ENCODE results near the gene UBE2J2. TPM values are rescaled to one million over a fixed set of nuclear protein-coding genes. Genes with fewer than 3 reads are reported as not detected.
"Not testable (repeated sequence)": the region's sequence is repeated elsewhere in the genome, so short reads cannot be mapped to it uniquely, and the experiment has no call there.

Gene UBE2J2
- total RNA-seq, 4 donors from 2014 or later: 33.0 to 58.4 (median 36.2) TPM

- no peak overlapping the region for H3K27ac ChIP-seq
- WGBS, 2 donors: 86 to 90% methylated on average over 6 of the region's 6 CpGs
- peaks cover 25 to 40% of the 10 kb centered on the region in 2 donors for H3K36me3 ChIP-seq
- no peak for DNase-seq
- H3K9me3 ChIP-seq: no peaks in the 10 kb centered on the region
- peaks cover 6 to 19% of the 10 kb centered on the region in 2 donors for H3K4me1 ChIP-seq
- TF ChIP-seq POLR2A (IDR thresholded peaks at IDR 0.05) (no peak), CTCF (IDR thresholded peaks at IDR 0.05) (no peak)
- no peaks in the 10 kb centered on the region for H3K27me3 ChIP-seq
- intact Hi-C loops (cut with DNase I): loop anchor here (5.0 kb wide), 1 partner anchor 40 kb away; the partner anchor contains the start of gene MXRA8
- no peak overlapping the region for H3K4me3 ChIP-seq (replicated peaks in 1 of 3)
Measured at GRCh38 chr1:1317420-1317819, 43.8 kb upstream of the UBE2J2 start.

DNA sequence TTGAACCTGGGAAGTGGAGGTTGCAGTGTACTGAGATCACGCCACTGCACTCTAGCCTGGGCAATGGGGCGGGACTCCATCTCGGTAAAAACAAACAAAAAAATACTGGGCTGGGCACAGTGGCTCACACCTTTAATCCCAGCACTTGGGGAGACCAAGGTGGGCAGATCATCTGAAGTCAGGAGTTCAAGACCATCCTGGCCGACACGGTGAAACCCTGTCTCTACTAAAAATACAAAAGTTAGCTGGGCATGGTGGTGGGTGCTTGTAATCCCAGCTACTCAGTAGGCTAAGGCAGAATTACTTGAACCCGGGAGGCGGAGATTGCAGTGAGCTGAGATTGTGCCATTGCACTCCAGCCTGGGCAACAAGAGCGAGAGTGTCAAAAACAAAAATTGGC lies 42.5 kb upstream of the UBE2J2 start:
- H3K27me3 ChIP-seq; H3K4me3 ChIP-seq (replicated peaks in 1 of 3); H3K9me3 ChIP-seq; H3K27ac ChIP-seq; DNase-seq: not testable (repeated sequence)
- 88% methylated on average over 8 of the region's 8 CpGs for WGBS, 2 donors
- Histone ChIP-seq H3K4me1 (peaks cover 6 to 14% of the 10 kb centered on the region in 2 donors), H3K36me3 (peaks cover 35 to 48% of the 10 kb centered on the region in 2 donors)
- intact Hi-C loops (cut with DNase I): loop anchor here (5.0 kb wide), 1 partner anchor 41 kb away; the partner anchor contains the start of gene MXRA8

DNA sequence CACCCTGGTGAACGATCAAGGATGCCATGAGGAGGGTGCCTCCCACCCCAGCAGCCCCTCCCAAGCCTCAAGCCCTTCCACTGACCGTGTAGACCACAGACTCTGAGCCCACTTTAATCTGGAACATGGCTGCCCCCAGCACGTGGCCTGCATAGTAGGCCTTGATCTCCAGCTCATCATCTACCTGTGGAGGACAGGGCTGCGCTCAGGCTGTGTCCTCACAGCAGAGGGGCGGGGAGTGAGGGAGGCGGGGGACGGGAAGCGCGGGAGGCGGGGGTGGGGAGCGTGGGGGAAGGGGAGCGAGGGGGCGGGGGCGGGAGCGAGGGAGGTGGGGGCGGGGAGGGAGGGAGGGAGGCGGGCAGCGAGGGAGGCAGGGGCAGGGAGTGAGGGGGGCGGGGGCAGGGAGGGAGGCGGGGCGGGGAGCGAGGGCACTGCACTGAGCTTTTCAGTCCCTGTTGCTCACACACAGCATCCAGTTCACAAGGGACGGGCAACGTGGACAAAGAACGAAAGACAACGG lies 41.8 kb upstream of the UBE2J2 start:
- H3K9me3 ChIP-seq: no peaks in the 10 kb centered on the region
- H3K4me1 ChIP-seq: peaks cover 6 to 12% of the 10 kb centered on the region in 2 donors
- H3K4me3 ChIP-seq (replicated peaks in 1 of 3): no peak overlapping the region
- no peaks in the 10 kb centered on the region for H3K27me3 ChIP-seq
- intact Hi-C loops (cut with DNase I): loop anchor here (5.0 kb wide), 1 partner anchor 42 kb away; the partner anchor contains the start of gene MXRA8
- WGBS, 2 donors: 76 to 83% methylated on average over 14 to 24 of the region's 26 CpGs
- DNase-seq: no peak
- no peak for TF ChIP-seq POLR2A (IDR thresholded peaks at IDR 0.05)
- no peak for TF ChIP-seq CTCF (IDR thresholded peaks at IDR 0.05)
- H3K27ac ChIP-seq: no peak overlapping the region
- peaks cover 42 to 52% of the 10 kb centered on the region in 2 donors for H3K36me3 ChIP-seq

- H3K4me1 ChIP-seq: peaks cover 6 to 13% of the 10 kb centered on the region in 2 donors
- WGBS, 2 donors: 92 to 95% methylated on average over 12 to 23 of the region's 23 CpGs
- no peak overlapping the region for H3K27ac ChIP-seq
- no peak overlapping the region for H3K4me3 ChIP-seq (replicated peaks in 1 of 3)
- intact Hi-C loops (cut with DNase I): loop anchor here (5.0 kb wide), 1 partner anchor 42 kb away; the partner anchor contains the start of gene MXRA8
- no peaks in the 10 kb centered on the region for H3K27me3 ChIP-seq
- peaks cover 42 to 52% of the 10 kb centered on the region in 2 donors for H3K36me3 ChIP-seq
- DNase-seq: no peak
- TF ChIP-seq CTCF (IDR thresholded peaks at IDR 0.05) (no peak), POLR2A (IDR thresholded peaks at IDR 0.05) (no peak)
- H3K9me3 ChIP-seq: no peaks in the 10 kb centered on the region
Measured at GRCh38 chr1:1314678-1315335, 41.2 kb upstream of the UBE2J2 start.

- no peak overlapping the region for H3K27ac ChIP-seq
- intact Hi-C loops (cut with DNase I): no loop called here
- TF ChIP-seq CTCF (IDR thresholded peaks at IDR 0.05) (no peak), POLR2A (IDR thresholded peaks at IDR 0.05) (no peak)
- H3K36me3 ChIP-seq: peaks cover 42 to 46% of the 10 kb centered on the region in 2 donors
- no peak for DNase-seq
- no peak overlapping the region for H3K4me3 ChIP-seq (replicated peaks in 1 of 3)
- H3K4me1 ChIP-seq: peaks cover 10 to 19% of the 10 kb centered on the region in 2 donors
- 89 to 100% methylated on average over 1 to 6 of the region's 15 CpGs for WGBS, 2 donors
- no peaks in the 10 kb centered on the region for H3K9me3 ChIP-seq
- H3K27me3 ChIP-seq: no peaks in the 10 kb centered on the region
Measured at GRCh38 chr1:1314237-1314586, 40.6 kb upstream of the UBE2J2 start.
